T-helper 9 cell (primary cell): ENCODE data around the gene NEK11.
A peak's percentile ranks its signal among the peaks of the same experiment; 100 is the strongest.
"Not testable (repeated sequence)": the region's sequence is repeated elsewhere in the genome, so short reads cannot be mapped to it uniquely, and the experiment has no call there.

Experiments
- DNase-seq: peaks from one replicate; pipeline ENCODE4 v3.0.0-alpha.2; 2020

The NEK11 gene

GRCh38 chr3:131370935-131371687, 344.4 kb downstream of the NEK11 start:
- DNase-seq, result no peak

GRCh38 chr3:131371688-131372066, 345.0 kb downstream of the NEK11 start:
- no peak for DNase-seq

- no peak for DNase-seq
Observed at GRCh38 chr3:131374741-131375140, 348.1 kb downstream of the NEK11 start.

GRCh38 chr3:131380821-131381444, 354.3 kb downstream of the NEK11 start:
- DNase-seq, result not testable (repeated sequence)

GRCh38 chr3:131381445-131382291, 355.0 kb downstream of the NEK11 start, which contains the start of gene NUDT16:
TSS of gene NUDT16 (plus strand) at chr3:131381774. CDS start at chr3:131381805, 31 bp downstream.
- peak; percentile 90 for DNase-seq

GRCh38 chr3:131386429-131387165, 359.9 kb downstream of the NEK11 start:
- no peak for DNase-seq

GRCh38 chr3:131387796-131388489, 361.3 kb downstream of the NEK11 start:
- DNase-seq, result no peak

GRCh38 chr3:131388490-131388799, 361.8 kb downstream of the NEK11 start:
- no peak for DNase-seq

GRCh38 chr3:131390331-131390730, 363.7 kb downstream of the NEK11 start:
- DNase-seq, result no peak

GRCh38 chr3:131393051-131393450, 366.4 kb downstream of the NEK11 start:
- DNase-seq, result no peak

GRCh38 chr3:131393868-131394267, 367.2 kb downstream of the NEK11 start:
- DNase-seq, result no peak

- no peak for DNase-seq
Observed at GRCh38 chr3:131394400-131394799, 367.7 kb downstream of the NEK11 start.

- no peak for DNase-seq
Observed at GRCh38 chr3:131396170-131396569, 369.5 kb downstream of the NEK11 start.

- DNase-seq, result no peak
Observed at GRCh38 chr3:131397889-131398288, 371.2 kb downstream of the NEK11 start.
